Stimulated activated memory B cell treated with anti-CD40 and anti-IgM and Interleukin-4, amounts not matched to agents 10 μg/mL and 1 μg/mL and 100 μg/mL, for 72 hours (primary cell): ENCODE data around the gene TNFAIP2.
"Not testable (repeated sequence)": the region's sequence is repeated elsewhere in the genome, so short reads cannot be mapped to it uniquely, and the experiment has no call there.

Experiments used
- ATAC-seq: fragments of 150-1000 bp; cut with Tn5 transposase; 2 replicates; pipeline ENCODE4 v1.10.0; 2021
- H3K27ac Mint-ChIP-seq: one replicate; pipeline ENCODE4 v1.8.0; 2022; ENCODE audit warnings: mild to moderate bottlenecking, mixed read lengths
- H3K27me3 Mint-ChIP-seq: one replicate; pipeline ENCODE4 v1.8.0; 2022; ENCODE audit warnings: mixed read lengths
- H3K36me3 Mint-ChIP-seq: one replicate; pipeline ENCODE4 v1.8.0; 2022; ENCODE audit warnings: mixed read lengths
- H3K4me1 Mint-ChIP-seq: one replicate; pipeline ENCODE4 v1.8.0; 2022; ENCODE audit warnings: mixed read lengths
- H3K4me3 Mint-ChIP-seq: one replicate; pipeline ENCODE4 v1.8.0; 2022; ENCODE audit warnings: mild to moderate bottlenecking, moderate library complexity, mixed read lengths
- H3K9me3 Mint-ChIP-seq: one replicate; pipeline ENCODE4 v1.8.0; 2022; ENCODE audit warnings: mixed read lengths

Gene TNFAIP2

GRCh38 chr14:103110681-103111231, 12.5 kb upstream of the TNFAIP2 start:
- peak overlapping the region; percentile 71 for H3K27ac Mint-ChIP-seq
- ATAC-seq: no peak
- no peaks in the 10 kb centered on the region for H3K9me3 Mint-ChIP-seq
- peaks cover 59% of the 10 kb centered on the region for H3K4me1 Mint-ChIP-seq
- H3K4me3 Mint-ChIP-seq: no peak overlapping the region
- H3K36me3 Mint-ChIP-seq: no peaks in the 10 kb centered on the region
- peaks cover 20% of the 10 kb centered on the region for H3K27me3 Mint-ChIP-seq

- Mint-ChIP-seq H3K4me1 (peaks cover 56% of the 10 kb centered on the region), H3K36me3 (no peaks in the 10 kb centered on the region), H3K9me3 (no peaks in the 10 kb centered on the region), H3K27ac (peak overlapping the region; percentile 71), H3K4me3 (no peak overlapping the region), H3K27me3 (peaks cover 18% of the 10 kb centered on the region)
- peak; percentile 58 for ATAC-seq
These were observed 11.9 kb upstream of the TNFAIP2 start for GRCh38 chr14:103111232-103111868.

- peaks cover 18% of the 10 kb centered on the region for H3K27me3 Mint-ChIP-seq
- peaks cover 56% of the 10 kb centered on the region for H3K4me1 Mint-ChIP-seq
- no peaks in the 10 kb centered on the region for H3K9me3 Mint-ChIP-seq
- no peak overlapping the region for H3K4me3 Mint-ChIP-seq
- no peaks in the 10 kb centered on the region for H3K36me3 Mint-ChIP-seq
- ATAC-seq: no peak
- peak overlapping the region; percentile 71 for H3K27ac Mint-ChIP-seq
These were observed 10.6 kb upstream of the TNFAIP2 start for GRCh38 chr14:103112400-103113243.

GRCh38 chr14:103113303-103113702, 10.0 kb upstream of the TNFAIP2 start:
- Mint-ChIP-seq H3K9me3 (no peaks in the 10 kb centered on the region), H3K36me3 (no peaks in the 10 kb centered on the region), H3K4me1 (peaks cover 56% of the 10 kb centered on the region), H3K27me3 (peaks cover 18% of the 10 kb centered on the region), H3K4me3 (no peak overlapping the region), H3K27ac (peak overlapping the region; percentile 71)
- no peak for ATAC-seq

- H3K36me3 Mint-ChIP-seq: no peaks in the 10 kb centered on the region
- peaks cover 53% of the 10 kb centered on the region for H3K4me1 Mint-ChIP-seq
- H3K27me3 Mint-ChIP-seq: peaks cover 18% of the 10 kb centered on the region
- H3K4me3 Mint-ChIP-seq: no peak overlapping the region
- no peaks in the 10 kb centered on the region for H3K9me3 Mint-ChIP-seq
- no peak overlapping the region for H3K27ac Mint-ChIP-seq
- no peak for ATAC-seq
These were observed 9.5 kb upstream of the TNFAIP2 start for GRCh38 chr14:103113774-103114173.

GRCh38 chr14:103115086-103115679, 8.1 kb upstream of the TNFAIP2 start:
- Mint-ChIP-seq H3K4me1 (peaks cover 43% of the 10 kb centered on the region), H3K27ac (peak overlapping the region; percentile 78), H3K27me3 (peaks cover 11% of the 10 kb centered on the region), H3K4me3 (peak overlapping the region; percentile 69)
- H3K36me3 Mint-ChIP-seq, H3K9me3 Mint-ChIP-seq: not testable (repeated sequence)
- ATAC-seq: peak; percentile 45

GRCh38 chr14:103115845-103116572, 7.3 kb upstream of the TNFAIP2 start:
- no peaks in the 10 kb centered on the region for H3K36me3 Mint-ChIP-seq
- H3K4me3 Mint-ChIP-seq: no peak overlapping the region
- no peak overlapping the region for H3K27ac Mint-ChIP-seq
- ATAC-seq: no peak
- peaks cover 35% of the 10 kb centered on the region for H3K4me1 Mint-ChIP-seq
- H3K9me3 Mint-ChIP-seq: no peaks in the 10 kb centered on the region
- H3K27me3 Mint-ChIP-seq: peaks cover 3% of the 10 kb centered on the region

- no peaks in the 10 kb centered on the region for H3K9me3 Mint-ChIP-seq
- peaks cover 6% of the 10 kb centered on the region for H3K27me3 Mint-ChIP-seq
- no peaks in the 10 kb centered on the region for H3K36me3 Mint-ChIP-seq
- ATAC-seq: no peak
- H3K27ac Mint-ChIP-seq: no peak overlapping the region
- no peak overlapping the region for H3K4me3 Mint-ChIP-seq
- H3K4me1 Mint-ChIP-seq: peaks cover 28% of the 10 kb centered on the region
These were observed 6.6 kb upstream of the TNFAIP2 start for GRCh38 chr14:103116636-103117035.

GRCh38 chr14:103117499-103117898, 5.8 kb upstream of the TNFAIP2 start:
- H3K36me3 Mint-ChIP-seq, H3K27ac Mint-ChIP-seq, H3K4me3 Mint-ChIP-seq, H3K9me3 Mint-ChIP-seq, ATAC-seq: not testable (repeated sequence)
- H3K27me3 Mint-ChIP-seq: peaks cover 15% of the 10 kb centered on the region
- H3K4me1 Mint-ChIP-seq: peaks cover 27% of the 10 kb centered on the region

GRCh38 chr14:103118018-103118662, 5.1 kb upstream of the TNFAIP2 start:
- H3K27me3 Mint-ChIP-seq: peaks cover 16% of the 10 kb centered on the region
- ATAC-seq: no peak
- no peak overlapping the region for H3K27ac Mint-ChIP-seq

GRCh38 chr14:103118663-103119404, 4.4 kb upstream of the TNFAIP2 start:
- ATAC-seq: peak; percentile 13
- H3K27me3 Mint-ChIP-seq: peaks cover 18% of the 10 kb centered on the region
- no peak overlapping the region for H3K4me3 Mint-ChIP-seq
- no peaks in the 10 kb centered on the region for H3K36me3 Mint-ChIP-seq
- H3K9me3 Mint-ChIP-seq: no peaks in the 10 kb centered on the region
- H3K4me1 Mint-ChIP-seq: peaks cover 25% of the 10 kb centered on the region
- H3K27ac Mint-ChIP-seq: no peak overlapping the region

More at GRCh38 chr14:103118018-103118662, 5.1 kb upstream of the TNFAIP2 start:
- H3K4me3 Mint-ChIP-seq: no peak overlapping the region
- H3K36me3 Mint-ChIP-seq: no peaks in the 10 kb centered on the region
- peaks cover 25% of the 10 kb centered on the region for H3K4me1 Mint-ChIP-seq
- H3K9me3 Mint-ChIP-seq: no peaks in the 10 kb centered on the region

- H3K27me3 Mint-ChIP-seq: peaks cover 25% of the 10 kb centered on the region
- H3K4me3 Mint-ChIP-seq, ATAC-seq, H3K9me3 Mint-ChIP-seq, H3K27ac Mint-ChIP-seq, H3K36me3 Mint-ChIP-seq: not testable (repeated sequence)
- peaks cover 27% of the 10 kb centered on the region for H3K4me1 Mint-ChIP-seq
These were observed 3.7 kb upstream of the TNFAIP2 start for GRCh38 chr14:103119527-103119926.

GRCh38 chr14:103121121-103121845, 2.0 kb upstream of the TNFAIP2 start:
- Mint-ChIP-seq H3K4me1 (peaks cover 20% of the 10 kb centered on the region), H3K36me3 (peaks cover 3% of the 10 kb centered on the region), H3K9me3 (no peaks in the 10 kb centered on the region), H3K4me3 (no peak overlapping the region), H3K27ac (no peak overlapping the region), H3K27me3 (peaks cover 34% of the 10 kb centered on the region)
- no peak for ATAC-seq
